Measurements from ENCODE around the gene TP53TG5.

Gene TP53TG5

GRCh38 chr20:45343532-45344167 is 34.5 kb downstream of the TP53TG5 start (continued):
- 0 out of 2 replicates have a peak, but pooled peaks have one; percentile 23 for TF ChIP-seq KLF17 (tag by site-specific recombination; IDR thresholded peaks at IDR 0.05)

DNA sequence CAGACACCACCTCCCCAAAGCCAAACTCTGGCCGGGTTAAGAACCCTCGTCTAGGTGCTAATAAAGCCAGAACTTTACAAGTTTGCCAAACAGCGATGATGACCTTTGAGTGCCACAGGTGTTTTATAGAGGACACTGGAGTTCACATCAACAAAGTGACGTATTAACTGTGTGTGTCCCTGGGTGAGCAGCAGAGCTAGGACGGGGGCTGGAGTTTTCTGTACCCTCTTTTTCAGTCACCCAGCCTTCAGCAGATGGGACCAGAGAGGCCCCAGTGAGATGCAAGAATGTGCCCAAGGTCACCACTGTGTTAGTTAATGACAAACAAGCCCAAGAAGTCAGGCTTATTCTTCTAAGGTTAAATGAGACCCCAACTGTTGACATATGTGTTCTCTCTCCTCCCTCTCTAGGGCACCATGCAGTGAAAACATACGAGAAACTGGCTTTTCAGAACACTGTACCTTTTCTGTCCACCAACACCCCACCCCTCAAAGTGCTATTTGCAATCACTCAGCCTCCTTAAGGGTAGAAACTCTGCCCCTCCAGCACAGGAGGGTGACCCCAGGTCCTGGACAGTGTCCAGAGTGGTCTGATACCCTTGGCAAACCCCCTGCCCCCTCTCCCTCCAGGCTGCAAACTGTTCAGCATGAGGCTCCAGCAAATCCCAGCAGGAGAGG is 35.1 kb downstream of the TP53TG5 start:
- Histone ChIP-seq H3K27ac (ENCODE audit: extremely low read depth, low read depth, low read length) (peak overlapping the region; percentile 59; the same call in 1 of the 2 replicates), H3K4me1 (ENCODE audit: control insufficient read depth, insufficient read depth, low read length) (peaks cover 38% of the 10 kb centered on the region), H3K9me3 (ENCODE audit: control insufficient read depth, insufficient read depth, low read depth, low read length) (no peaks in the 10 kb centered on the region), H3K4me3 (ENCODE audit: low read depth, low read length) (no peak overlapping the region), H3K36me3 (ENCODE audit: control insufficient read depth in 2 of 2, insufficient read depth in 1 of 2, low read length in 2 of 2) (peaks cover 0 to 9% of the 10 kb centered on the region in 2 experiments; a peak in 1 of 3 replicates)
- POLR2A ChIA-PET, result interaction anchor here (1.6 to 2.1 kb wide), 2 partner anchors 10 to 20 kb away, joined by 7 to 11 read pairs; partner anchors contain the start of gene SYS1
- CTCF ChIA-PET, result interaction anchor here (0.7 to 2.3 kb wide), 5 partner anchors 15 to 94 kb away, joined by 3 to 11 read pairs (median 3); partner anchors contain the start of gene SYS1
- TF ChIP-seq IKZF3 (tag by site-specific recombination; IDR thresholded peaks at IDR 0.05), result no peak
- TF ChIP-seq ZNF548 (tag by site-specific recombination; IDR thresholded peaks at IDR 0.05), result no peak
- no peak for TF ChIP-seq ZBTB6 (tag by site-specific recombination; IDR thresholded peaks at IDR 0.05)
- no peak for TF ChIP-seq KLF8 (tag by site-specific recombination; IDR thresholded peaks at IDR 0.05)
- no peak for TF ChIP-seq ZNF645 (tag by site-specific recombination; IDR thresholded peaks at IDR 0.05)
- no peak for TF ChIP-seq MYNN (tag by site-specific recombination; IDR thresholded peaks at IDR 0.05; ENCODE audit: borderline replicate concordance)
- TF ChIP-seq, protein P1, sequence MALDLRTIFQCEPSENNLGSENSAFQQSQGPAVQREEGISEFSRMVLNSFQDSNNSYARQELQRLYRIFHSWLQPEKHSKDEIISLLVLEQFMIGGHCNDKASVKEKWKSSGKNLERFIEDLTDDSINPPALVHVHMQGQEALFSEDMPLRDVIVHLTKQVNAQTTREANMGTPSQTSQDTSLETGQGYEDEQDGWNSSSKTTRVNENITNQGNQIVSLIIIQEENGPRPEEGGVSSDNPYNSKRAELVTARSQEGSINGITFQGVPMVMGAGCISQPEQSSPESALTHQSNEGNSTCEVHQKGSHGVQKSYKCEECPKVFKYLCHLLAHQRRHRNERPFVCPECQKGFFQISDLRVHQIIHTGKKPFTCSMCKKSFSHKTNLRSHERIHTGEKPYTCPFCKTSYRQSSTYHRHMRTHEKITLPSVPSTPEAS (tag by site-specific recombination; IDR thresholded peaks at IDR 0.05), result no peak
- no peak for TF ChIP-seq ZNF311 (tag by site-specific recombination; IDR thresholded peaks at IDR 0.05; ENCODE audit: borderline replicate concordance)
- peak; percentile 86 for TF ChIP-seq ZIC2 (tag by site-specific recombination; IDR thresholded peaks at IDR 0.05)
- TF ChIP-seq ZNF660 (tag by site-specific recombination; IDR thresholded peaks at IDR 0.05), result no peak
- TF ChIP-seq ZNF426 (tag by site-specific recombination; IDR thresholded peaks at IDR 0.05), result no peak
- TF ChIP-seq ZNF776 (tag by site-specific recombination; IDR thresholded peaks at IDR 0.05; ENCODE audit: borderline replicate concordance), result no peak
- no peak for TF ChIP-seq FEZF1 (tag by site-specific recombination; IDR thresholded peaks at IDR 0.05)
- TF ChIP-seq SCRT2 (tag by site-specific recombination; IDR thresholded peaks at IDR 0.05), result peak; percentile 87
- no peak for TF ChIP-seq ZNF394 (tag by site-specific recombination; IDR thresholded peaks at IDR 0.05; ENCODE audit: borderline replicate concordance)
- TF ChIP-seq, protein P2, sequence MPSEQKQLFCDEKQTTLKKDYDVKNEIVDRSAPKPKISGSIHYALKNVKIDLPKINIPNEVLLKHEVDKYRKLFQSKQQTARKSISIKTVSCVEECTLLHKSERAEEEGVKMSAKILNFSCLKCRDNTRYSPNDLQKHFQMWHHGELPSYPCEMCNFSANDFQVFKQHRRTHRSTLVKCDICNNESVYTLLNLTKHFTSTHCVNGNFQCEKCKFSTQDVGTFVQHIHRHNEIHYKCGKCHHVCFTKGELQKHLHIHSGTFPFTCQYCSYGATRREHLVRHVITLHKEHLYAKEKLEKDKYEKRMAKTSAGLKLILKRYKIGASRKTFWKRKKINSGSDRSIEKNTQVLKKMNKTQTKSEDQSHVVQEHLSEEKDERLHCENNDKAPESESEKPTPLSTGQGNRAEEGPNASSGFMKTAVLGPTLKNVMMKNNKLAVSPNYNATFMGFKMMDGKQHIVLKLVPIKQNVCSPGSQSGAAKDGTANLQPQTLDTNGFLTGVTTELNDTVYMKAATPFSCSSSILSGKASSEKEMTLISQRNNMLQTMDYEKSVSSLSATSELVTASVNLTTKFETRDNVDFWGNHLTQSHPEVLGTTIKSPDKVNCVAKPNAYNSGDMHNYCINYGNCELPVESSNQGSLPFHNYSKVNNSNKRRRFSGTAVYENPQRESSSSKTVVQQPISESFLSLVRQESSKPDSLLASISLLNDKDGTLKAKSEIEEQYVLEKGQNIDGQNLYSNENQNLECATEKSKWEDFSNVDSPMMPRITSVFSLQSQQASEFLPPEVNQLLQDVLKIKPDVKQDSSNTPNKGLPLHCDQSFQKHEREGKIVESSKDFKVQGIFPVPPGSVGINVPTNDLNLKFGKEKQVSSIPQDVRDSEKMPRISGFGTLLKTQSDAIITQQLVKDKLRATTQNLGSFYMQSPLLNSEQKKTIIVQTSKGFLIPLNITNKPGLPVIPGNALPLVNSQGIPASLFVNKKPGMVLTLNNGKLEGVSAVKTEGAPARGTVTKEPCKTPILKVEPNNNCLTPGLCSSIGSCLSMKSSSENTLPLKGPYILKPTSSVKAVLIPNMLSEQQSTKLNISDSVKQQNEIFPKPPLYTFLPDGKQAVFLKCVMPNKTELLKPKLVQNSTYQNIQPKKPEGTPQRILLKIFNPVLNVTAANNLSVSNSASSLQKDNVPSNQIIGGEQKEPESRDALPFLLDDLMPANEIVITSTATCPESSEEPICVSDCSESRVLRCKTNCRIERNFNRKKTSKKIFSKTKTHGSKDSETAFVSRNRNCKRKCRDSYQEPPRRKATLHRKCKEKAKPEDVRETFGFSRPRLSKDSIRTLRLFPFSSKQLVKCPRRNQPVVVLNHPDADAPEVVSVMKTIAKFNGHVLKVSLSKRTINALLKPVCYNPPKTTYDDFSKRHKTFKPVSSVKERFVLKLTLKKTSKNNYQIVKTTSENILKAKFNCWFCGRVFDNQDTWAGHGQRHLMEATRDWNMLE (tag by site-specific recombination; conservative IDR thresholded peaks at IDR 0.05; ENCODE audit: low read depth), result no peak
- TF ChIP-seq, protein P3, sequence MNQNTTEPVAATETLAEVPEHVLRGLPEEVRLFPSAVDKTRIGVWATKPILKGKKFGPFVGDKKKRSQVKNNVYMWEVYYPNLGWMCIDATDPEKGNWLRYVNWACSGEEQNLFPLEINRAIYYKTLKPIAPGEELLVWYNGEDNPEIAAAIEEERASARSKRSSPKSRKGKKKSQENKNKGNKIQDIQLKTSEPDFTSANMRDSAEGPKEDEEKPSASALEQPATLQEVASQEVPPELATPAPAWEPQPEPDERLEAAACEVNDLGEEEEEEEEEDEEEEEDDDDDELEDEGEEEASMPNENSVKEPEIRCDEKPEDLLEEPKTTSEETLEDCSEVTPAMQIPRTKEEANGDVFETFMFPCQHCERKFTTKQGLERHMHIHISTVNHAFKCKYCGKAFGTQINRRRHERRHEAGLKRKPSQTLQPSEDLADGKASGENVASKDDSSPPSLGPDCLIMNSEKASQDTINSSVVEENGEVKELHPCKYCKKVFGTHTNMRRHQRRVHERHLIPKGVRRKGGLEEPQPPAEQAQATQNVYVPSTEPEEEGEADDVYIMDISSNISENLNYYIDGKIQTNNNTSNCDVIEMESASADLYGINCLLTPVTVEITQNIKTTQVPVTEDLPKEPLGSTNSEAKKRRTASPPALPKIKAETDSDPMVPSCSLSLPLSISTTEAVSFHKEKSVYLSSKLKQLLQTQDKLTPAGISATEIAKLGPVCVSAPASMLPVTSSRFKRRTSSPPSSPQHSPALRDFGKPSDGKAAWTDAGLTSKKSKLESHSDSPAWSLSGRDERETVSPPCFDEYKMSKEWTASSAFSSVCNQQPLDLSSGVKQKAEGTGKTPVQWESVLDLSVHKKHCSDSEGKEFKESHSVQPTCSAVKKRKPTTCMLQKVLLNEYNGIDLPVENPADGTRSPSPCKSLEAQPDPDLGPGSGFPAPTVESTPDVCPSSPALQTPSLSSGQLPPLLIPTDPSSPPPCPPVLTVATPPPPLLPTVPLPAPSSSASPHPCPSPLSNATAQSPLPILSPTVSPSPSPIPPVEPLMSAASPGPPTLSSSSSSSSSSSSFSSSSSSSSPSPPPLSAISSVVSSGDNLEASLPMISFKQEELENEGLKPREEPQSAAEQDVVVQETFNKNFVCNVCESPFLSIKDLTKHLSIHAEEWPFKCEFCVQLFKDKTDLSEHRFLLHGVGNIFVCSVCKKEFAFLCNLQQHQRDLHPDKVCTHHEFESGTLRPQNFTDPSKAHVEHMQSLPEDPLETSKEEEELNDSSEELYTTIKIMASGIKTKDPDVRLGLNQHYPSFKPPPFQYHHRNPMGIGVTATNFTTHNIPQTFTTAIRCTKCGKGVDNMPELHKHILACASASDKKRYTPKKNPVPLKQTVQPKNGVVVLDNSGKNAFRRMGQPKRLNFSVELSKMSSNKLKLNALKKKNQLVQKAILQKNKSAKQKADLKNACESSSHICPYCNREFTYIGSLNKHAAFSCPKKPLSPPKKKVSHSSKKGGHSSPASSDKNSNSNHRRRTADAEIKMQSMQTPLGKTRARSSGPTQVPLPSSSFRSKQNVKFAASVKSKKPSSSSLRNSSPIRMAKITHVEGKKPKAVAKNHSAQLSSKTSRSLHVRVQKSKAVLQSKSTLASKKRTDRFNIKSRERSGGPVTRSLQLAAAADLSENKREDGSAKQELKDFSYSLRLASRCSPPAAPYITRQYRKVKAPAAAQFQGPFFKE (tag by site-specific recombination; IDR thresholded peaks at IDR 0.05; ENCODE audit: borderline replicate concordance), result no peak

Data from HEK293 (cell line).